ENCODE data around the gene DGKQ. TPM values are rescaled to one million over a fixed set of nuclear protein-coding genes. Genes with fewer than 3 reads are reported as not detected.
"Not testable (repeated sequence)": the region's sequence is repeated elsewhere in the genome, so short reads cannot be mapped to it uniquely, and the experiment has no call there.

Gene DGKQ
- total and polyA plus RNA-seq, 4 experiments from 2014 or later, result 1.9 to 29.6 (median 18.2) TPM

DNA sequence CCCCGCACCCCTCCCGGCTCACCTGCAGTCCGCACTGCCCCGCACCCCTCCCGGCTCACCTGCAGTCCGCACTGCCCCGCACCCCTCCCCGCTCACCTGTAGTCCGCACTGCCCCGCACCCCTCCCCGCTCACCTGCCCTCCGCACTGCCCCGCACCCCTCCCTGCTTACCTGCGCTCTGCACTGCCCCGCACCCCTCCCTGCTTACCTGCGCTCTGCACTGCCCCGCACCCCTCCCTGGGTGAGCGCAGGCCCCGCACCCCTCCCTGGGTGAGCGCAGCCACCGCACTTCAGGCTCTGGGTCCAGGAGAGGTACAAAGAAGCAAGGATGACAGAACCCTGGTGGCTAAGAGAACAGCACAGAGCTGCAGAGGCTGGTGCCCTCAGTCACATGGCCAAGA is 45.8 kb downstream of the DGKQ start:
- peaks cover 73% of the 10 kb centered on the region for H3K4me1 ChIP-seq (ENCODE audit: insufficient read depth, low read length)
- DNase-seq; H3K27me3 Mint-ChIP-seq; CTCF ChIA-PET (ENCODE audit: partially characterized antibody); H3K27ac Mint-ChIP-seq; H3K36me3 ChIP-seq (ENCODE audit: insufficient read depth, low read length); H3K9me3 ChIP-seq (ENCODE audit: control insufficient read depth in 1 of 2, low read length in 2 of 2); POLR2A ChIA-PET (ENCODE audit: partially characterized antibody); H3K4me3 Mint-ChIP-seq; H3K27me3 ChIP-seq (ENCODE audit: insufficient read depth, low read length); intact Hi-C loops (cut with micrococcal nuclease); H3K27ac ChIP-seq (ENCODE audit: low read depth, low read length); H3K9me3 Mint-ChIP-seq; H3K4me3 ChIP-seq (ENCODE audit: low read length in 2 of 2): not testable (repeated sequence)
- H3K4me1 Mint-ChIP-seq, result peaks cover 40 to 77% (median 60%) of the 10 kb centered on the region in 4 donors
- H3K36me3 Mint-ChIP-seq, result peaks cover 4 to 26% of the 10 kb centered on the region in 2 donors

GRCh38 chr4:926538-926937 is 46.8 kb downstream of the DGKQ start:
- H3K4me3 Mint-ChIP-seq, result no peak overlapping the region
- H3K27ac ChIP-seq (ENCODE audit: low read depth, low read length), result no peak overlapping the region

GRCh38 chr4:925771-926500 is 47.4 kb downstream of the DGKQ start:
- no peak for DNase-seq
- peaks cover 41 to 83% (median 62%) of the 10 kb centered on the region in 4 donors for H3K4me1 Mint-ChIP-seq
- no peaks in the 10 kb centered on the region for H3K9me3 Mint-ChIP-seq
- H3K27me3 Mint-ChIP-seq, result no peaks in the 10 kb centered on the region
- ChIA-PET CTCF (ENCODE audit: partially characterized antibody) (no interaction called here), POLR2A (ENCODE audit: partially characterized antibody) (no interaction called here)
- peaks cover 11 to 15% of the 10 kb centered on the region in 2 donors for H3K36me3 Mint-ChIP-seq
- H3K27ac Mint-ChIP-seq, result peak overlapping the region in 5 of 7 donors; percentile 50 to 80 (median 72)
- peak overlapping the region in 4 of 8 donors; percentile 17 to 47 (median 24) for H3K4me3 Mint-ChIP-seq
- Histone ChIP-seq H3K9me3 (ENCODE audit: control insufficient read depth in 1 of 2, low read length in 2 of 2) (no peaks in the 10 kb centered on the region), H3K4me3 (ENCODE audit: low read length in 2 of 2) (no peak overlapping the region), H3K27ac (ENCODE audit: low read depth, low read length) (no peak overlapping the region), H3K4me1 (ENCODE audit: insufficient read depth, low read length) (peaks cover 84% of the 10 kb centered on the region), H3K27me3 (ENCODE audit: insufficient read depth, low read length) (no peaks in the 10 kb centered on the region), H3K36me3 (ENCODE audit: insufficient read depth, low read length) (no peaks in the 10 kb centered on the region)
- intact Hi-C loops (cut with micrococcal nuclease), result no loop called here

More at GRCh38 chr4:926538-926937, 46.8 kb downstream of the DGKQ start:
- Histone ChIP-seq H3K36me3 (ENCODE audit: insufficient read depth, low read length) (no peaks in the 10 kb centered on the region), H3K4me3 (ENCODE audit: low read length in 2 of 2) (no peak overlapping the region), H3K9me3 (ENCODE audit: control insufficient read depth in 1 of 2, low read length in 2 of 2) (no peaks in the 10 kb centered on the region), H3K4me1 (ENCODE audit: insufficient read depth, low read length) (peaks cover 83% of the 10 kb centered on the region), H3K27me3 (ENCODE audit: insufficient read depth, low read length) (no peaks in the 10 kb centered on the region)
- ChIA-PET CTCF (ENCODE audit: partially characterized antibody) (no interaction called here), POLR2A (ENCODE audit: partially characterized antibody) (no interaction called here)
- no peaks in the 10 kb centered on the region for H3K9me3 Mint-ChIP-seq
- intact Hi-C loops (cut with micrococcal nuclease), result no loop called here
- no peaks in the 10 kb centered on the region for H3K27me3 Mint-ChIP-seq
- peak overlapping the region in 2 of 7 donors; percentile 54 to 72 for H3K27ac Mint-ChIP-seq
- peaks cover 8 to 21% of the 10 kb centered on the region in 2 donors for H3K36me3 Mint-ChIP-seq
- peaks cover 46 to 83% (median 63%) of the 10 kb centered on the region in 4 donors for H3K4me1 Mint-ChIP-seq
- no peak for DNase-seq

DNA sequence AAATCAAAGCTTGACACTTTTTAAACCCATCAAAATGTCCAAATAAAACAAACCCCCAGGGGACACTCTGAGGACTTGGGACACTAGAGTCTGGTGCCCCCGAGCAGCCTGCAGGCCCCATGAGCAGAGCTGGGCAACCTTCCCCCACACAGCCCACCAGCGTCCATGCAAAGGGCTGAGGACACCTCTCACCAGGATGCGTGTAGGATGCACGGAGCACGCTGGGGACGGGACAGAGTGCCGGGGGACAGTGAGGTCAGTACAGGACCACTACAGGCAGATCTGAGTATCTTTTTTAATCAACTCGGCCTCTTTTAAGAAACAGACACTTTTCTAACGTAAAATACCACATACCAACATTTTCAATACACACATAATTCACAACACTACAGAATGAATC is 48.2 kb downstream of the DGKQ start:
- intact Hi-C loops (cut with micrococcal nuclease), result no loop called here
- Histone ChIP-seq H3K36me3 (ENCODE audit: insufficient read depth, low read length) (no peaks in the 10 kb centered on the region), H3K4me3 (ENCODE audit: low read length in 2 of 2) (no peak overlapping the region), H3K27ac (ENCODE audit: low read depth, low read length) (no peak overlapping the region), H3K4me1 (ENCODE audit: insufficient read depth, low read length) (peaks cover 77% of the 10 kb centered on the region), H3K9me3 (ENCODE audit: control insufficient read depth in 1 of 2, low read length in 2 of 2) (no peaks in the 10 kb centered on the region), H3K27me3 (ENCODE audit: insufficient read depth, low read length) (no peaks in the 10 kb centered on the region)
- H3K4me1 Mint-ChIP-seq, result peaks cover 36 to 82% (median 58%) of the 10 kb centered on the region in 4 donors
- no peaks in the 10 kb centered on the region for H3K9me3 Mint-ChIP-seq
- no peaks in the 10 kb centered on the region for H3K27me3 Mint-ChIP-seq
- CTCF ChIA-PET (ENCODE audit: partially characterized antibody), result no interaction called here
- H3K36me3 Mint-ChIP-seq, result peaks cover 11 to 14% of the 10 kb centered on the region in 2 donors
- H3K4me3 Mint-ChIP-seq, result peak overlapping the region in 1 of 8 donors; percentile 34
- peak overlapping the region in 5 of 7 donors; percentile 56 to 84 (median 73) for H3K27ac Mint-ChIP-seq
- POLR2A ChIA-PET (ENCODE audit: partially characterized antibody), result no interaction called here
- DNase-seq, result no peak

DNA sequence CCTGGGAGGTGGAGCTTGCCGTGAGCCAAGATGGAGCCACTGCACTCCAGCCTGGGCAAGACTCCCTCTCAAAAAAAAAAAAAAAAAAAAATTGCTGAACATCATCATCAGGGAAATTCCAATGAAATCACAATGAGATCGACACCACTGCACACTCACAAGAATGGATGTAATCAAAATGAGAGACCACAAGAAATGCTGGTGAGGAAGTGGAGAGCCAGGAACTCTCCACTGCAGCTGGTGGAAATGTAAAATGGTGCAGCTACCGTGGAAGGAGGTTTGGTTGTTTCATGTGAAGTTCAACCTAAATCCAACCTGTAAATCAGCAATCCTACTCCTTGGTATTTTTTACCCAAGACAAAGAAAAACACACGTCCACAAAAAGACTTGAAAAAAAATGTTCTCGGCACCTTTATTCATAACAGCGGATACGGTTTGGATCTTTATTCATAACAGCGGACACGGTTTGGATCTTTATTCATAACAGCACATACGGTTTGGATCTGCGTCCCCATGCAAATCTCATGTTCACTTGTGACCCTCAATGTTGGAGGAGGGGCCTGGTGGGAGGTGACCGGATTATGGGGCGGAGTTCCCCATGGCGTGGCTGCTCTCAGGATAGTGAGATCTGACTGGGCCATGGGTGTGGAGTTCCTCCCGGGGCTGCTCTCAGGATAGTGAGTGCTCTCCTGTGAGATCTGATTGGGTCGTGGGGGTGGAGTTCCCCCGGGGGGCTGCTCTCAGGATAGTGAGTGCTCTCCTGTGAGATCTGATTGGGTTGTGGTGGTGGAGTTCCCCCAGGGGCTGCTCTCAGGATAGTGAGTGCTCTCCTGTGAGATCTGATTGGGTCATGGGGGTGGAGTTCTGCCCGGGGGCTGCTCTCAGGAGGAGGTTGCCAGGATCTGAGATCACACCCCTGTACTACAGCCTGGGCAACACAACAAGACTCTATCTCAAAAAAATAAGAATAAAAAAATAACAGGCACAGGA is 49.0 kb downstream of the DGKQ start:
- DNase-seq, result peak in 2 of 5 donors; percentile 33 to 72
- Histone ChIP-seq H3K9me3 (ENCODE audit: control insufficient read depth in 1 of 2, low read length in 2 of 2) (no peaks in the 10 kb centered on the region), H3K27ac (ENCODE audit: low read depth, low read length) (no peak overlapping the region), H3K4me3 (ENCODE audit: low read length in 2 of 2) (no peak overlapping the region), H3K4me1 (ENCODE audit: insufficient read depth, low read length) (peaks cover 71% of the 10 kb centered on the region), H3K27me3 (ENCODE audit: insufficient read depth, low read length) (no peaks in the 10 kb centered on the region), H3K36me3 (ENCODE audit: insufficient read depth, low read length) (no peaks in the 10 kb centered on the region)
- CTCF ChIA-PET (ENCODE audit: partially characterized antibody), result no interaction called here
- Mint-ChIP-seq H3K4me1 (peaks cover 39 to 83% (median 59%) of the 10 kb centered on the region in 4 donors), H3K27ac (peak overlapping the region; percentile 29 to 78 (median 72)), H3K36me3 (peaks cover 14% of the 10 kb centered on the region in 2 donors), H3K27me3 (no peaks in the 10 kb centered on the region), H3K4me3 (peak overlapping the region in 7 of 8 donors; percentile 0 to 59 (median 20)), H3K9me3 (peaks cover 0 to 3% (median 0%) of the 10 kb centered on the region in 8 donors)
- intact Hi-C loops (cut with micrococcal nuclease), result no loop called here
- POLR2A ChIA-PET (ENCODE audit: partially characterized antibody), result interaction anchor here (1.3 kb wide), 1 partner anchor 8 kb away, joined by 6 read pairs; the partner anchor contains the start of genes GAK and TMEM175

GRCh38 chr4:921830-922331 is 51.5 kb downstream of the DGKQ start:
- H3K36me3 ChIP-seq (ENCODE audit: insufficient read depth, low read length), result no peaks in the 10 kb centered on the region
- H3K9me3 ChIP-seq (ENCODE audit: control insufficient read depth in 1 of 2, low read length in 2 of 2), result no peaks in the 10 kb centered on the region
- no peak overlapping the region for H3K27ac ChIP-seq (ENCODE audit: low read depth, low read length)
- H3K4me3 ChIP-seq (ENCODE audit: low read length in 2 of 2), result no peak overlapping the region
- no peaks in the 10 kb centered on the region for H3K27me3 ChIP-seq (ENCODE audit: insufficient read depth, low read length)
- CTCF ChIA-PET (ENCODE audit: partially characterized antibody), result interaction anchor here (1.0 kb wide), 1 partner anchor 8 kb away, joined by 4 read pairs; no protein-coding TSS in a partner anchor
- no peaks in the 10 kb centered on the region for H3K27me3 Mint-ChIP-seq
- peaks cover 62% of the 10 kb centered on the region for H3K4me1 ChIP-seq (ENCODE audit: insufficient read depth, low read length)
- peak overlapping the region in 5 of 8 donors; percentile 0 to 41 (median 9) for H3K4me3 Mint-ChIP-seq
- POLR2A ChIA-PET (ENCODE audit: partially characterized antibody), result no interaction called here
- H3K36me3 Mint-ChIP-seq, result peaks cover 16 to 22% of the 10 kb centered on the region in 2 donors
- H3K4me1 Mint-ChIP-seq, result peaks cover 46 to 88% (median 64%) of the 10 kb centered on the region in 4 donors
- H3K27ac Mint-ChIP-seq, result peak overlapping the region; percentile 48 to 73 (median 70)
- no peak for DNase-seq
- intact Hi-C loops (cut with micrococcal nuclease), result no loop called here
- peaks cover 0 to 12% (median under 1%) of the 10 kb centered on the region in 8 donors for H3K9me3 Mint-ChIP-seq
